Effector memory CD4-positive, alpha-beta T cell (primary cell): ENCODE measurements around the gene HLCS.
"Not testable (repeated sequence)": the region's sequence is repeated elsewhere in the genome, so short reads cannot be mapped to it uniquely, and the experiment has no call there.

Experiments used
- DNase-seq, 3 donors: peaks; one replicate each; pipeline ENCODE4 v3.0.0-alpha.2; 2020
- H3K27ac ChIP-seq: 2 replicates; pipeline ENCODE4 v1.7.0; 2013; ENCODE audit warnings: mild to moderate bottlenecking, low read length, moderate library complexity; ENCODE audit not compliant: insufficient read depth, poor library complexity, severe bottlenecking
- H3K27me3 ChIP-seq: replicated peaks from 2 replicates; pipeline ENCODE4 v1.7.0; 2013; ENCODE audit warnings: mild to moderate bottlenecking, low read length; ENCODE audit not compliant: insufficient read depth, control insufficient read depth, poor library complexity, severe bottlenecking
- H3K36me3 ChIP-seq: 2 replicates; pipeline ENCODE4 v1.7.0; 2013; ENCODE audit warnings: mild to moderate bottlenecking, low read length, moderate library complexity; ENCODE audit not compliant: control insufficient read depth, insufficient read depth
- H3K4me1 ChIP-seq: 2 replicates; pipeline ENCODE4 v1.7.0; 2013; ENCODE audit warnings: low read length, mild to moderate bottlenecking; ENCODE audit not compliant: control insufficient read depth, insufficient read depth, poor library complexity, severe bottlenecking
- H3K4me3 ChIP-seq: 2 replicates; pipeline ENCODE4 v1.7.0; 2013; ENCODE audit warnings: low read length, low read depth, mild to moderate bottlenecking; ENCODE audit not compliant: insufficient read depth, poor library complexity, severe bottlenecking
- H3K9me3 ChIP-seq: 2 replicates; pipeline ENCODE4 v1.7.0; 2013; ENCODE audit warnings: mild to moderate bottlenecking, low read length, moderate library complexity; ENCODE audit not compliant: control insufficient read depth

Gene HLCS

DNA sequence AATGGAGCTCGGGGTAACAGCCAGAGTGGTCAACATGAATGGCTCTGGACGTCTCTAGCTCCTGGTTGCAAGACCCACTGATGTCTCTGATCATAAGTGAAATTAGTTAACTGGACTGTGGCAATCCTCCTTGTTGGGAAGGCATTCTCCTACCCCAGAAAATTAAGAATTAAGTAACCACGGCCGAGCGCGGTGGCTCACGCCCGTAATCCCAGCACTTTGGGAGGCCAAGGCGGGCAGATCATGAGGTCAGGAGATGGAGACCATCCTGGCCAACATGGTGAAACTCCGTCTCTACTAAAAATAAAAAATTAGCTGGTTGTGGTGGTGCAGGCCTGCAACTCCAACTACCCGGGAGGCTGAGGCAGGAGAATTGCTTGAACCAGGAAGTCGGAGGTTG is 14.1 kb downstream of the HLCS start:
- H3K36me3 ChIP-seq: peaks cover 16% of the 10 kb centered on the region
- H3K27ac ChIP-seq, H3K4me3 ChIP-seq, DNase-seq, H3K4me1 ChIP-seq, H3K27me3 ChIP-seq, H3K9me3 ChIP-seq: not testable (repeated sequence)

DNA sequence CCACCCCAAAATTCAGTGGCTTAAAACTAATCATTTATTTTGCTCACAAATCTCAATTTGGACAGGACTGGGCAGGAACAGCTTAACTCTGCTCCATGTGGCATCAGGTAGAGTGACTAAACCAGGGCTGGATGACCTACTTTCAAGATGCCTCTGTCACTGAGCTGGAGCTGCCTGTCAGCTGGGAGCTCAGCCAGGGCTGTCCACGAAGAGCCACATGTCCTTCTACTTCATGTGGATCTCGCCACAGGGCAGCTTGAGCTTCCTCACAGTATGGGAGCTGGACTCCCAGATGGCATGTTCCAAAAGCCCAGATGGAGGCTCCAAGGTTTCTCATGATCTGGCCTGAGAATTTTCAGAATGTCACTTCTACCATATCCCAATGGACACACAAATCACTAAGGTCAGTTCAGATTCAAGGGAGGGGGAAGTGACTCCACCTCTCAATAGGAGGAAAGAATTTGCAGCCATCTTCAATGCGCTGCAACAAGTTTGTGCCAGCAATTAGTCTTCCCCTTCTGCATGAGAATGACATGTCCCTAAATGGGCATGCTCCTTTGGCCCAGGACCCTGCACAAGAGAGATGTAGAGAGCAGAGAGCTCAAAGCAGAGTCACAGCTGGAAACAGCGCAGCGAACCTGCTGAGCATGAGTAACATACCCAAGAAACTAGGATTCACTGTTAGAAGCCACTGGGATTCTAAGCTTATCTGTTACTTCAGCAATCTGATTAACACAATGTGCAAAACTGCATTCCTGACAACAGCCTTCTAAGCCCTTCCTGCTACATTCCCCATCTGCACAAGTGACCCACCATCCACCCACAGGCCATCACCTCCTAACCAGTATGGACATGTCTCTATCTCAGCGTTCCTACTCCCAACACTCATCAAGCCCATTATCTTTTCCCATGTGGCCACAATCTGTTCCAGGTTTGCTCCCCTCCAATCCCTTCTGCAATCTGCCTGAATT is 17.0 kb downstream of the HLCS start:
- Histone ChIP-seq H3K4me1 (no peaks in the 10 kb centered on the region), H3K27me3 (no peaks in the 10 kb centered on the region), H3K4me3 (no peak overlapping the region), H3K36me3 (peaks cover 21% of the 10 kb centered on the region), H3K27ac (no peak overlapping the region), H3K9me3 (no peaks in the 10 kb centered on the region)
- DNase-seq: no peak

DNA sequence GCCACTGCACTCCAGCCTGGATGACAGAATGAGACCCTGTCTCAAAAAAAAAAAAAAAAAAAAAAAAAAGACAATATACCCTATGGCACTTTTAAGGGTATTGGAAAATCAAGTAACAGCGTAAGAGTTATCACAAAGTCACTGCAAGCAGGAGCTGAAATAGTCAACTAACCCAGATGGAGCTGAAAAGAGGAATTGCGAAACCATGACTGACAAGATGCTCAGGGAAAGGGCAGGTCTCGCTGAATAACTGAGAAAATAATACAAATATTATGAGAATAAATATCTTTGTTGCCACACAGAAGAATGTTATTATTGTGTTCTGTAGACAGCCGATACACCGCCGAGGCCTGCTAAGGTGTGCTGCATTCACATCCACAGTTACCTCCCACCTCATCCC is 17.8 kb downstream of the HLCS start:
- no peaks in the 10 kb centered on the region for H3K4me1 ChIP-seq
- no peaks in the 10 kb centered on the region for H3K27me3 ChIP-seq
- DNase-seq: no peak
- peaks cover 21% of the 10 kb centered on the region for H3K36me3 ChIP-seq
- no peaks in the 10 kb centered on the region for H3K9me3 ChIP-seq
- H3K4me3 ChIP-seq: no peak overlapping the region
- no peak overlapping the region for H3K27ac ChIP-seq

DNA sequence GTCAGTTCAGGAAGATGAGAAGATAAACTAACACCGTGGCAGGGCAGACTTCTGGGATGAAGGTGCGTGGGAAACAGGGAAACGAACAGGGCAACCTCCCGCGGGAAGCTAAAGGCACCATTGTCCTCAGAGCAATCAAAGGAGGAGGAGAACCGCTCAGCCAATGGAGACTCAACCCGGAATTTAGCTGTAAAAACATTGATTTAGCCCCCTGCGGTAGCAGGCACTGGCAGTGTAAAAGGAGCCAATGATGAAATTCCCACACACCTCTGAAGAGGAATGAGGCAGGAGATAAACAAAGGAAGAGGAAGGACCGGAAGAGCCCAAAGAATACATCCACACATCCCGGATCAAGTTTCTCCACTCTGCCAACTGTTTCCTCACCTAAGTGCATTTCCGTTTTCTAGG is 19.5 kb downstream of the HLCS start:
- H3K9me3 ChIP-seq: no peaks in the 10 kb centered on the region
- DNase-seq: no peak
- no peaks in the 10 kb centered on the region for H3K4me1 ChIP-seq
- H3K27me3 ChIP-seq: no peaks in the 10 kb centered on the region
- no peak overlapping the region for H3K27ac ChIP-seq
- peaks cover 21% of the 10 kb centered on the region for H3K36me3 ChIP-seq
- H3K4me3 ChIP-seq: no peak overlapping the region

DNA sequence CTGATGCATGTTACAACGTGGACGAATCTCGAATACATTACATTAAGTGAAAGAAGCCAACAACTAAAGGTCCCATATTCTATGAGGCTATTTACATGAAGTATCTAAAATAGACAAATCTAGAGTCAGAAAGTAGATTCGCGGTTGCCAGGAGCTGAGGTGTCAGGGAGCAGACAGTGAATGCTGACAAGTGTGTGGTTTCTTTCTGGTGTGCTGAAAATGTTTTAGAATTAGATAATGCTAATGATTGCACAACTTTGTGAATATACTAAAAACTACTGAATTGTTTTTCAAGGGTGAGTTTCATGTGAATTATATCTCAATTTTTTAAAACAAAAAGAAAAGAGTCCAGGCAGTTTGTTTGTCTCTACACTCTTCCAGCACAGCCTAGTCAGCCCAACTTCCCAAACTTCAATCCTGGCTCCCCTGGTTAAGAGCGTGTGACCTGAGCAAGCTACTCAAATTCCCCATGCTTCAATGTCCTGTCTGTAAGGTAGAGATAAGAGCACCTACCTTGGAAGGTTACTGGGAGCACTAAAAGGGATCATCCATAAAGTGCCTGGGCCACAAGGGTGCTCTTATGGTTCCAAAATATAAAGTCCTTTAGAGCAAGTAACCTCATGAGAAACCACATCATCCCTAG is 20.9 kb downstream of the HLCS start:
- Histone ChIP-seq H3K9me3 (no peaks in the 10 kb centered on the region), H3K4me3 (no peak overlapping the region), H3K36me3 (peaks cover 21% of the 10 kb centered on the region), H3K27ac (no peak overlapping the region), H3K27me3 (no peaks in the 10 kb centered on the region), H3K4me1 (no peaks in the 10 kb centered on the region)
- DNase-seq: no peak

DNA sequence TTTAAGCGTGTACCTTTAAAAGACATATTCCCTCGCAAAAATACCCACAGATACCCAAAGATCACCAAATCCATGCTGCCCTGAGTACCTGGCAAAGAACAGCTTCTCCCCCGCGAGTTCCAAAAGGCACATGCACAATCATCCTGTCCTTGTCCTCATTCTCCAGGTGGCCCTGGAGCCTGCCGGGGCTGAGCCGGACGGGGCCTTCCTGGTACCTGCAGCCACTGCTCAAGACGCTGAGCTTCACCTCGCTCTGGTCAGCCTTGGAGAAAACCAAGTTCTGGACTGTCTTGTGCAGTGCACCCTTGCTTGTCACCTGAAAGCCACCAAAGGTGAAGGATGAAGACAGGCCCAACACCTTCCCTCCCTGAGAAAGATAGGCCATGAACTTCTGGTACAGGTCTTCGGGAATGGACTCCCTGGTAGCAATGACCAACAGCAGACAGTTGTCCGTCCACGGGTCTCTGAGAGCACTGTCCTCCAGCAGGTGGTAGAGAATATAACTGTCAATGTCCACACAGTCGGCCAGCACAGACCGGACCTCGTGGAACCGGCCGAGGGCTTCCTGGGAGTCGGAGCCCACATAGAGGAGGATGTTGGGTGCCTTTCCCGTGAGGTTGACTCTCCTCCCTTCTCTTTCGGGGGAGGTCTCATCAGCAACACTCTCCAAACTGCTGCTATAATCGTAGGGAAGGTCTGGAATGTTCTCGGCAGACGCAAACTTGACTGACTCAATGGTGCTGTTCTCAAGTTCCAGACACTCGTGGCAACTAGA is 29.9 kb downstream of the HLCS start:
- H3K4me1 ChIP-seq: no peaks in the 10 kb centered on the region
- H3K27me3 ChIP-seq: no peaks in the 10 kb centered on the region
- H3K9me3 ChIP-seq: no peaks in the 10 kb centered on the region
- no peak overlapping the region for H3K4me3 ChIP-seq
- no peak for DNase-seq
- H3K36me3 ChIP-seq: peaks cover 15% of the 10 kb centered on the region
- H3K27ac ChIP-seq: no peak overlapping the region

DNA sequence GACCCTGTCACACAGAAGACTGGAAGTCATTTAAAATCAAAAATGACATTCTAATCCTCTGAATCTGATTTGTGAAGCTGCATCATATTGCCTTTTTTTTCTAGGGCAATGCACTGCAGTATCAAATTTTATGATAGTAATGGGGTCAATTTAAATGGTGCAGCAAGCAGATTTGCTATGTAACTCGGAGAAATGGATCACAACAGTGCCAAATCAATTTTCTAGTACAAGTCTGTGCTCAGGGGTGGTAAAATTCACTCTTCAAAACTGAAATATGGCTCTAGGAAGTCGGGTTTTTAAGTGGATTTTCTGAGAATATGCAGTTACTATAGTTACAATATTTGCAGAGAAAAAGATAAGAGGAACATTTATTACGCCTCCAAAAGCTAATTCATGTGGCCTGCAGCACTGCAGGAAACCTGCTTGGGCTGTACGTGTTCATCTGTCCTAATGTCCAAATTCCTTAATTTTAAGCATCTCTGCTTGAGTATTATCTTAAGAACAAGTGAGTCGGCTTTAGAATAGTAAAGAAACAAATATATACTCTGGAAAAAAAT is 31.5 kb downstream of the HLCS start:
- H3K27me3 ChIP-seq: no peaks in the 10 kb centered on the region
- peaks cover 15% of the 10 kb centered on the region for H3K36me3 ChIP-seq
- H3K9me3 ChIP-seq: no peaks in the 10 kb centered on the region
- H3K4me1 ChIP-seq: no peaks in the 10 kb centered on the region
- no peak overlapping the region for H3K4me3 ChIP-seq
- DNase-seq: no peak
- H3K27ac ChIP-seq: no peak overlapping the region

DNA sequence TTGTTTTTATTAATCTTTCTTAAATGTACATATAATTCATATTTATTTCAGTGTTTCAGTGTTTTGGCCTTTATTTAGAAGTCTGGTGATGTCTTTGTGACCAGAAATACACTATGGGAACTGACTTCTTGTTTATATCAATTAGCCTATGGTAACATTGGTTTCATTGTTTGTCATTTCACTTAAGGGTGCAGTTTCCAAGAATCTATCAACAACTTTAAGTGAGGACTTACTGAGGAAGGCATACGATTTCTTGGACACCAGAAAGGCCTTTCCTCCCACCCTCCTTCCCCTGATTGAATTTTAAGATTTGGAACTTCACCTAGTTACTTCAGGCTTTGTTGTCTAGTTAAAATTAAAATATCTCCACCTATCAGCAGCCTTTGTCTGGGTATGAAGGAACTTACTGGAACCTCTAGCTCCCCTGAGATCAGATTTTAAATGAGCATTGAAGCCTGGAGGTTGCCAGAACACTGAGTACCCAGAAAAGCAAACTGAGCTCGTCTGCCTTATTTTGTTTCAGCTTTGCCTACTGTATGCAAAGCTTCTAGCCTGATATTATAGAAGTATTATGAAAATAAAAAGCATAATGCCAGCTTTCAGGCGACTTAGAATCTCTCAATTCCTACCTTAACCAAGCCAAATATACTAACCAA is 34.2 kb downstream of the HLCS start:
- Histone ChIP-seq H3K4me1 (no peaks in the 10 kb centered on the region), H3K4me3 (no peak overlapping the region), H3K9me3 (no peaks in the 10 kb centered on the region), H3K36me3 (peaks cover 10% of the 10 kb centered on the region), H3K27me3 (no peaks in the 10 kb centered on the region), H3K27ac (no peak overlapping the region)
- DNase-seq: no peak

DNA sequence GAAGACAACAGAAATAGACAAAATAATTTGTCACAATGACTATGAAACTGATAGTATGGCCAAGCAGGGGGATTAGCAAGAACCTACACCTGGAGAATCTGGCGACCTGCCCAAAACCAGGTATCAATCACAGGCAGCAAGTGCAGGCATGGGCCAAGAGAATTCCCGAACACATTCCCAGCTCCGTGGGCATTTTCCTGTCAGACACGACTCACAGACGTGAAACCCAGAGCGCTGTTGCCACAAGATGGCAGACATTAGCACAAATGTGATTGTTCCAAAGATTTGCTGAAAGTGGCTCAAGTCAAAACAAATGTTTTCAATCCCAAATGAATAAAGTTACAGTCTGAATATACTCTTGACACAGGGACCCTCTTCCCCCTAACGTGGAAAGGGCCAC is 36.8 kb downstream of the HLCS start:
- peaks cover 5% of the 10 kb centered on the region for H3K36me3 ChIP-seq
- no peaks in the 10 kb centered on the region for H3K9me3 ChIP-seq

More for the DNA sequence above, 36.8 kb downstream of the HLCS start:
- Histone ChIP-seq H3K27me3 (no peaks in the 10 kb centered on the region), H3K27ac (no peak overlapping the region), H3K4me3 (no peak overlapping the region), H3K4me1 (no peaks in the 10 kb centered on the region)
- DNase-seq: no peak
